Endothelial cell of umbilical vein (primary cell): ENCODE measurements around the gene ARHGEF25.

Source experiments
- CTCF ChIP-seq, 2 donors: IDR thresholded peaks; 1 replicate in 1 of 2; 2 replicates in 1 of 2; pipeline ENCODE4 v1.5.1; 2011; ENCODE audit warnings: low read length in 2 of 2, mild to moderate bottlenecking in 2 of 2, moderate library complexity in 2 of 2, control low read depth in 1 of 2, inconsistent platforms in 1 of 2, low read depth in 1 of 2; ENCODE audit not compliant: insufficient read depth in 1 of 2; ENCODE audit errors: extremely low read depth in 1 of 2
- EZH2 ChIP-seq: IDR thresholded peaks from 2 replicates; pipeline ENCODE4 v1.6.1; 2012; ENCODE audit warnings: borderline replicate concordance, low read depth, mild to moderate bottlenecking, moderate library complexity, low read length, inconsistent platforms; ENCODE audit not compliant: severe bottlenecking
- FOS ChIP-seq: IDR thresholded peaks from 2 replicates; pipeline ENCODE4 v1.6.1; 2011; ENCODE audit warnings: mild to moderate bottlenecking, low read length, moderate library complexity, borderline replicate concordance; ENCODE audit not compliant: insufficient read depth
- GATA2 ChIP-seq: IDR thresholded peaks from 2 replicates; pipeline ENCODE4 v1.7.0; 2011; ENCODE audit warnings: low read depth, mild to moderate bottlenecking, moderate library complexity, mixed read lengths, low read length; ENCODE audit not compliant: insufficient read length, insufficient read depth
- JUN ChIP-seq: IDR thresholded peaks from 2 replicates; pipeline ENCODE4 v1.6.1; 2011; ENCODE audit warnings: borderline replicate concordance, low read depth; ENCODE audit not compliant: insufficient read length, insufficient read depth
- MYC ChIP-seq: IDR thresholded peaks from one replicate; pipeline ENCODE4 v1.6.1; 2011; ENCODE audit warnings: mild to moderate bottlenecking, low read depth, low read length
- POLR2A ChIP-seq: IDR thresholded peaks from 2 replicates; pipeline ENCODE4 v1.6.1; 2012; ENCODE audit warnings: low read depth, mild to moderate bottlenecking, control low read depth, low read length
- POLR2AphosphoS5 ChIP-seq: IDR thresholded peaks from 2 replicates; pipeline ENCODE4 v1.6.1; 2012; ENCODE audit warnings: low read depth, mild to moderate bottlenecking, control low read depth, low read length, moderate library complexity; ENCODE audit not compliant: insufficient read depth

DNA sequence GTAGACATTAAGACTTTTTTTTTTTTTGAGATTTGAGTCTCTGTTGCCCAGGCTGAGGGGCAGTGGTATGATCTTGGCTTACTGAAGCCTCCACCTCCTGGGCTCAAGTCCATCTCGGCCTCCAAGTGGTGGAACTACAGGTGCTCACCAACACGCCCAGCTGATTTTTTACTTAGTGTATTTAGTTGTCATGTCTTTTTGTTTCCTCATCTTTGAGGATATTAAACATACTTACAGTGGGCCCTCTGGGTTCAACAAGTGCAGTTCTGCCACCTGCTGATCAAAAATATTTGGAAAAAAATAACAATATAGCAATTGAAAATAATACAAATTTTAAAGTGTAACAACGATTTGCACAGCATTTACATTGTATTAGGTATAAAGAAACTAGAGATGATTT lies 26.1 kb downstream of the ARHGEF25 start:
- TF ChIP-seq GATA2 (no peak), CTCF (IDR thresholded peaks at IDR 0.05; ENCODE audit: extremely low read depth in 1 of 2, insufficient read depth in 1 of 2, low read depth in 1 of 2, low read length in 2 of 2) (no peak), POLR2A (no peak), EZH2 (no peak), MYC (no peak), POLR2AphosphoS5 (no peak), FOS (no peak), JUN (no peak)
